ENCODE results near the gene C4orf51. TPM values are rescaled to one million over a fixed set of nuclear protein-coding genes. Genes with fewer than 3 reads are reported as not detected.
A peak's percentile ranks its signal among the peaks of the same experiment; 100 is the strongest.

The C4orf51 gene
- total RNA-seq, 1 donor from 2014 or later, result not detected

GRCh38 chr4:145719752-145720624, 40.0 kb downstream of the C4orf51 start:
- no peaks in the 10 kb centered on the region for H3K9me3 Mint-ChIP-seq (ENCODE audit: low read depth)
- no peak for TF ChIP-seq CTCF (IDR thresholded peaks at IDR 0.05; ENCODE audit: unreplicated experiment)
- no peak for DNase-seq (ENCODE audit: low spot score, unreplicated experiment)
- peaks cover 3% of the 10 kb centered on the region for H3K4me1 Mint-ChIP-seq (ENCODE audit: low read depth)
- no peaks in the 10 kb centered on the region for H3K36me3 Mint-ChIP-seq (ENCODE audit: insufficient read depth)
- H3K27me3 Mint-ChIP-seq, result no peaks in the 10 kb centered on the region
- H3K4me3 Mint-ChIP-seq (ENCODE audit: low read depth), result no peak overlapping the region
- no peak overlapping the region for H3K27ac Mint-ChIP-seq

DNA sequence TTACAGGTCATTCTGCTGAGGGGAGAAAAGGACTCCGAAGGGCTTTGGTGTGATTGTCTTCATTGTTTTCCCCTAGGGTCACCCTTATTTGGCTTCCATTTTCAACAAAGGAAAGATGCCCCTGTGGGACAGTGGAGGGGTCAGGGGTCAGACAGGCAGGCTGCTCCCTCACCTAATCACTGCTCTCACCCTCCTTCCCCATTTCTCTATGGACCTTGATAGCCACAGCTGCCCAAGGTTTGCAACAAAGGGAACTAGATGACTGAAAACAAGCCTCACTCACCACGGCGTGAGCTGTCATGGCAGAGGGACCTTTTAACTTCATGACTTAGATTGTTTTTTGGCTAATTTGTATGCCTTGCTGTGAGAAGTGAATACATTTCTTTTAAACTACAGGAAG, 40.7 kb downstream of the C4orf51 start:
- Mint-ChIP-seq H3K4me3 (ENCODE audit: low read depth) (no peak overlapping the region), H3K27me3 (no peaks in the 10 kb centered on the region), H3K9me3 (ENCODE audit: low read depth) (no peaks in the 10 kb centered on the region), H3K36me3 (ENCODE audit: insufficient read depth) (no peaks in the 10 kb centered on the region), H3K27ac (no peak overlapping the region), H3K4me1 (ENCODE audit: low read depth) (peaks cover 3% of the 10 kb centered on the region)
- TF ChIP-seq CTCF (IDR thresholded peaks at IDR 0.05; ENCODE audit: unreplicated experiment), result no peak
- DNase-seq (ENCODE audit: low spot score, unreplicated experiment), result no peak

- H3K4me1 Mint-ChIP-seq (ENCODE audit: low read depth), result peaks cover 3% of the 10 kb centered on the region
- H3K27ac Mint-ChIP-seq, result no peak overlapping the region
- no peaks in the 10 kb centered on the region for H3K9me3 Mint-ChIP-seq (ENCODE audit: low read depth)
- no peak for DNase-seq (ENCODE audit: low spot score, unreplicated experiment)
- H3K27me3 Mint-ChIP-seq, result no peaks in the 10 kb centered on the region
- TF ChIP-seq CTCF (IDR thresholded peaks at IDR 0.05; ENCODE audit: unreplicated experiment), result no peak
- H3K4me3 Mint-ChIP-seq (ENCODE audit: low read depth), result no peak overlapping the region
- no peaks in the 10 kb centered on the region for H3K36me3 Mint-ChIP-seq (ENCODE audit: insufficient read depth)
Measured at GRCh38 chr4:145722561-145722960, 42.6 kb downstream of the C4orf51 start.

- H3K4me1 Mint-ChIP-seq (ENCODE audit: low read depth), result peaks cover 3% of the 10 kb centered on the region
- no peak for TF ChIP-seq CTCF (IDR thresholded peaks at IDR 0.05; ENCODE audit: unreplicated experiment)
- H3K4me3 Mint-ChIP-seq (ENCODE audit: low read depth), result no peak overlapping the region
- H3K9me3 Mint-ChIP-seq (ENCODE audit: low read depth), result no peaks in the 10 kb centered on the region
- H3K36me3 Mint-ChIP-seq (ENCODE audit: insufficient read depth), result no peaks in the 10 kb centered on the region
- H3K27ac Mint-ChIP-seq, result no peak overlapping the region
- no peaks in the 10 kb centered on the region for H3K27me3 Mint-ChIP-seq
- DNase-seq (ENCODE audit: low spot score, unreplicated experiment), result no peak
Measured at GRCh38 chr4:145723336-145723735, 43.4 kb downstream of the C4orf51 start.

- no peaks in the 10 kb centered on the region for H3K36me3 Mint-ChIP-seq (ENCODE audit: insufficient read depth)
- DNase-seq (ENCODE audit: low spot score, unreplicated experiment), result no peak
- no peaks in the 10 kb centered on the region for H3K9me3 Mint-ChIP-seq (ENCODE audit: low read depth)
- TF ChIP-seq CTCF (IDR thresholded peaks at IDR 0.05; ENCODE audit: unreplicated experiment), result no peak
- H3K27me3 Mint-ChIP-seq, result no peaks in the 10 kb centered on the region
- peaks cover 32% of the 10 kb centered on the region for H3K4me1 Mint-ChIP-seq (ENCODE audit: low read depth)
- peak overlapping the region; percentile 78 for H3K27ac Mint-ChIP-seq
- H3K4me3 Mint-ChIP-seq (ENCODE audit: low read depth), result no peak overlapping the region
Measured at GRCh38 chr4:145730026-145730425, 50.1 kb downstream of the C4orf51 start.

Measured in progenitor cell of endocrine pancreas (in vitro differentiated cells).